HG02642 (cell line): ENCODE measurements around the gene RTKN2.
A peak's percentile ranks its signal among the peaks of the same experiment; 100 is the strongest.
"Not testable (repeated sequence)": the region's sequence is repeated elsewhere in the genome, so short reads cannot be mapped to it uniquely, and the experiment has no call there.

ENCODE experiments used
- ATAC-seq: cut with Tn5 transposase; IDR thresholded peaks from one replicate; pipeline ENCODE4 v1.9.1; 2021; ENCODE audit warnings: mild to moderate bottlenecking; ENCODE audit not compliant: unreplicated experiment, poor library complexity

The RTKN2 gene

DNA sequence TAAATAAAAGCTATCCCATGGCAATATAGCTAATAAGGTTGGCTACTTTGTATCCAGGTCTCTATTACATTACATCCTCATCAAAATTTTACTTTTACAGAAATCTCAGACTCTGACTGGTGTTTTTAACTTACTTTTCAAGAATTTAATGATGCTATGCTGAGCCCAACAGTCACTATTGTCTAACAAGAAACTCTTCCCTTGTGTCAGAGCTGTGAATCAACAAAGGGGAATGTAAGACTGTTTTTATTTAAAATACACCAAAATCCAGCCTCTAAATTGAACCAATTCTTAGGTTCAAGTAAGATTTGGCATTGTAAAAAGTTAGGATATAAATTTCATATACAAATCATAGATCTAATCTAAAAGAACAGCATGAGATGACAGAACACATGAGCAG, 7.0 kb downstream of the RTKN2 start:
- ATAC-seq: no peak

DNA sequence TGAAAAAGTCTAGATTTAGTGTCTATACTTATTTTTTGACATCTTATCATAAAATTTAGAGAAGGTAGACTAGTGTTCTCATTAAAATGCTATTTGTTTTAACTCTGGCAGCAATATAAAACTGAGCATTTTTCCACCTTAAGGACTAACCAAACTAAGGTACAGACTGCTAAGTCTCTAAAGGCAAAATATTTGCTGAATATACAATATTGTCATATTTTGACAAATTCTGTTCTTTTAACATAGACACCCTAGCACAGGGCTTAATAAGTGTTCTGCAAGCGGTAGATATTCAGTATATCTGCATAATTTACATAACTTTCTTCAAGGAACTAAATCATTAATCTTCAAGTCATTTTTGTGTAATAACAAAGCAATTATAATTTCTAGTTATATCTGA, 8.6 kb downstream of the RTKN2 start:
- no peak for ATAC-seq

DNA sequence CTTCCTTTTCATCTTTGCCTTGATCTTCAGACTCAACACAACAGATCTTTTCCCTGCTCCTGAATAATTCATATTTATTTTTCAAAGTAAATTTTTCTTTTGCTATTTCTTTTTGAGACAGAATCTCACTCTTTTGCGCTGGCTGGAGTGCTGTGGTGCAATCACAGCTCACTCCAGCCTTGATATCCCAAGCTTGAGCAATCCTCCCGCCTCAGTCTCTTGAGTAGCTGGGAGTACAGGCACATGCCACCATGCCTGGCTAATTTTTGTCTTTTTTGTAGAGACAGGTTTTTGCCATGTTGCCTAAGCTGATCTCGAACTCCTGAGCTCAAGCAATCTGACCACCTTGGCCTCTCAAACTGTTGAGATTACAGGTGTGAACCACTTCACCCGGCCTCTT, 9.2 kb downstream of the RTKN2 start:
- ATAC-seq: no peak

DNA sequence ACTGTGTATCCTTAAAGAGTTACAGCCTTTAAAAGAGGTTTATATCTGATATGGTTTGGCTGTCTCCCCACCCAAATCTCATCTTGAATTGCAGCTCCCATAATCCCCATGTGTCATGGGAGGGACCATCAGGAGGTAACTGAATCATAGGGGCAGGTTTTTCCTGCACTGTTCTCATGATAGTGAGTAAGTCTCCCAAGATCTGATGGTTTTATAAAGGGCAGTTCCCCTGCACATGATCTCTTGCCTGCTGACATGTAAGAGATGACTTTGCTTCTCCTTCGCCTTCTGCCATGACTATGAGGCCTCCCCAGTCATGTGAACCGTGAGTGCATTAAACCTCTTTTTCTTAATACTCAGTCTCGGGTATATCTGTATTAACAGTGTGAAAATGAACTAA, 9.7 kb downstream of the RTKN2 start:
- no peak for ATAC-seq

DNA sequence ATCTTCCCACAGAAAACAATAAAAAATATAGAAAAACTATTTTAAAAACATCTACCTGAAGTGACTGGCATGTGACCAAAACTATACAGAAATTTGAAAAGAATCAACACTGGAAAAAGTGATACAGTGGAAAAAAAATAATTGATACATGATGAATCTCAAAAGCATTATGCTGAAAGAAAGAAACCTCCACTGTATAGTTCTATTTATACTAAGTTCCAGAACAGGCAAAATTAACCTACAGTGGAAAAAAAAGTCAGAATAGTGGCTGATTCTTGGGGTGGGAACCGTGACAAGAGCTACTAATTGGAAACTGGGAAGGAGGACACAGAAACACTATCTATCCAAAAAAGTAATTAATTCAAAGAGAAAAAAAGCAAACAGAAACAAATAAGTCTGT, 14.9 kb downstream of the RTKN2 start:
- no peak for ATAC-seq

DNA sequence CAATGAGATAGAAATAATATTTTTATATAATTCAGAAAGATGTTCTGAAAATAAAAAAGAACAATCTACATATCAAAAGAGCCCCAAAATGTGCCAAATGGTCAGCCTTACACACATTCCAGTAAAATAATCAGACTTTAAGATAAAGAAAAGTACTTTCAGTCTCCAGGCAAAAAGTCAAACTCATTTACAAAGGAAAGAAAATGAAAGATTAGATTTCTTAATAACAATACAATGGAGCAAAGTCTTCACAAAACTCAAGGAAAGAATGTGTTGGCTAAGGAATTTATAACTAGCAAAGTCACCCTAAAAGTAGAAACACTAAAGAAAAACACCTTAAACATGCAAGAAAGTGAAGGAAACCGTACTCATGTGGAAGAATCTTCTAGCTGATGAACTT, 16.6 kb downstream of the RTKN2 start:
- ATAC-seq: no peak

DNA sequence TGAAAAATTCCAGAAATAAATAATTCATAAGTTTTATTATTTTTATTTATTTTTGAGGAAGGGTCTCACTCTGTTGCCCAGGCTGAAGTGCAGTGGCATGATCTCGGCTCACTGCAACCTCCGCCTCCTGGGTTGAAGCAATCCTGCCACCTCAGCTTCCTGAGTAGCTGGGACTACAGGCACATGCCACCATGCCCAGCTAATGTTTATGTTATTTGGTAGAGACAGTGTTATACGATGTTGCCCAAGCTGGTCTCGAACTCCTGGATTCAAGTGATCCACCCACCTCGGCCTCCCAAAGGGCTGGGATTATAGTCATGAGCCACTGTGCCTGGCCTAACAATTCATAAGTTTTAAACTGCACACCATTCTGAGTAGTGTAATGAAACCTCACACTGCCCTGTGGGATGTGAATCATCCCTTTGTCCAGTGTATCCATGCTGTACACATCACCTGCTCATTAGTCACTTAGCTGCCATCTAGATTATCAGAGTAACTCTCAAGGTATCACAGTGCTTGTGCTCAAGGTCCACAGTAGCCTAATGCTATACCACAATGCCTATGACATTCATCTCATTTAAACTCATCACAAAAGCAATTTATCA, 17.9 kb downstream of the RTKN2 start:
- no peak for ATAC-seq

DNA sequence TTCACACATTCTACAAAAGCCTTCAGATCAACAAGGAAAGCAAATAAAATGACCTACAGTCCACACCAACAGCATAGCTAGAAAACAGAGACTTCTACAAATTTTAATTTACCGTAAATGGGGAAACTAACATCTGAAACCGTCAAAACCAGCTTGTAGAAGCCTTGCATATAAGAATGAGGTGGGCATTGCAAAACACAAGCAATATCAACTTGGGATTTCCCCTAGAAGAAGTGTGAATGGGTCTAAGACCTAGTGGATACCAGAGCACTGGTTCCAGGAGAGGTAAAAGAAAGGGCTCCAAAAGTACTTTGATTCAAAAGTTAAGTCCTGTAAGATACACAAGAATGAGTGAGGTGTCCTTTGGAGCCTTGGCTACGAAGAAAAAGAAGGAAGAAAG, 18.7 kb downstream of the RTKN2 start:
- no peak for ATAC-seq

DNA sequence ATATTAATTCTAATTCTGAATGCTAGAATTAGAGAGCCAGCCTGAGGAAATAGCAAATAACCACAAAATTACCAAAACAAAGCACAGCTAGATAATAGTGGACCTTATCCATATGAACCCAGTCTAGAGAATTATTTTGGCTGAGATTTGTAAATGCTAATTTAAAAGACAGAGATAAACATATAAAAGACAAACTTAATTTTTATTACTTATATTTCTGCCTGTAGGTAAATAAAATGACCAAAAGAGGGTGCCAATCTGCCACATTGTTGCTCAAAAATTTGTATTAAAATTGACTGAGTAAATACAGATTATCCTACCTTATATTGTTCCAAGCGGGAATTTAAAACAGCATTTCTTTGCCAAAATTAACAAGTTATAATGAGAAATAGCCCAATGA, 20.2 kb downstream of the RTKN2 start:
- no peak for ATAC-seq

DNA sequence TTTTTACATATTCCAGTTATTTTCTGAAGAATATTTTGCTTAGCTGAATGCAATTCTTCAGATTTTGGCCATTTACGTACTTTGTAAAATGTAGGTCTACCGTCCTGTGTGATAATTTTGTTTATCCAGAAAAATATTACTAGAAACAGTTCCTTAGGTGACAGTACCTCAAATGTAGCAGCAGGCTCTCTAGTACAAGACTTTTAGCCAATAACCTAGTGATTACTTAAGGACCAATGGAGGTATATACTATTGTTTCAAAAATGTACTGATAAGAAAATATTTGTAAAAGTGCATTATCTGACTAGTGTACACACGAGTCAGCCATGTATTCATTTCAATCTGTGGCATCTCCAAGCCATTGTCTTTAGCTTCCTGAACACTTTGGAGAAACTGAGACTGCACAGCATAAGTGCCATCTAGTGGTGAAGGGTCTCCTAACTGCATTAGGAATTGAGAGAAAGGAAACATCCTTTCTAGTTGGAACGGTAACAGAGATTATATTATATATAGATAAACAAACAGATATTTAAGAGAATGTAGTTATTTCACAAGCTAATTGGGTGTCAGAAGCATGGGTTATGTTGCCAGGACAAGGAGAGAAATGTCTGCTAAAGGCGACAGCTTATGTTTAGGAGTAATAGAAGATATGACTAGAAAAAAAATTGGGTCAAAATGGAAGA, 23.7 kb downstream of the RTKN2 start:
- ATAC-seq: peak; percentile 66

DNA sequence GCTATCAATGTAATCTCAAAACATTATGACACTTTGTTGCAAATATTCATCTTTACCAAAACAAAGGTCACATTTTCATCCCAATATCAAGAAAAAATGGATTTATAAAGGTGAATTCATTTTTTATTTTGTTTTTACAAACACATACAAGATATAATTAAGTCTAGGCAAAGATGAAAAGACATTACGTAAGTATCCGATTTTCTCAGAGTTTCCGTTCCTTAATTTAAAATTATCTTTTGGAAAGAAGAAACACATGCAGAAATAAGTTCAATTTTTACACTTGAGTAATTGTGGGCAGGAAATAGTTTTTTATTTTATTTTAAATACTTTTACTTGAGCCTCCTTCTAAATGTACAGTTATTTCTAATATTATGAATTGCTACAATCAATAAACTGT, 24.6 kb downstream of the RTKN2 start:
- ATAC-seq: no peak

DNA sequence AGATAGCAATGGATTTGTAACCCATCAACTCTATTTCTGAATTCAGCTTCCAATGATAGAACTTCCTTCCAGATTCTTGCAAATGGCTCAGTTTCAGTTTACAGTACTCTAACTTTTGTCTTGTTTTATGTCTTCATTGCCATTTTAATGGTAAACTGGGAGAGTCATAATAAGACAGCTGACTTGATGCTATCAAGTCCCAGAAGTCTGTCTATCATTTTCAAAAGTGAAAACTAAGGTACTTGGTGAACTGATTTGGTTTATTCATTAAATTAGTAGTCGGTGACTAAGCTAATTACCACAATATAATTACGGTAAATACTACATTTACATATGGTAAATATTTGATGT, 25.0 kb downstream of the RTKN2 start:
- ATAC-seq: peak; percentile 47

DNA sequence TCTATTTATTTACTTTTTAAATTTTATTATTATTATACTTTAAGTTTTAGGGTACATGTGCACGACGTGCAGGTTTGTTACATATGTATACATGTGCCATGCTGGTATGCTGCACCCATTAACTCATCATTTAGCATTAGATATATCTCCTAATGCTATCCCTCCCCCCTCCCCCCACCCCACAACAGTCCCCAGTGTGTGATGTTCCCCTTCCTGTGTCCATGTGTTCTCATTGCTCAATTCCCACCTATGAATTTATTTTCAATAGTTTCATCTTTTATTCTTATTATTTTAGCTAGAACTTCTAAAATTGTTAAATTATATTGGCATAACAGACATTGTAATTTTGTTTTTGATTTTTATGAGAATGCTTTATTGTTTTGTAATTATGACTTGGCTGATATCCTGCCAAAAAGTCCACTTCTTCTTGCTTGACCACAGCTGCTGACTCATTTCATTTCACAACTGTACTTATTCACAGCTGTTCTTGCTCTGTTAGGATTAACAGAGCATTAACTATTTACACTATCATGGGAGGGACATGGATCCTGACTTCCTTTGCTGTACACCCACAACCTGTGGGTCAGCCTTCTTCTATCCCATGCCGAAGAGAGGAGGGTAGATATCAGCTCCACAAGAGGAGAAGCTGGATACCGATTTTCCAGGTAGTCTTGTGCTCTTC, 25.5 kb downstream of the RTKN2 start:
- ATAC-seq: peak; percentile 78

DNA sequence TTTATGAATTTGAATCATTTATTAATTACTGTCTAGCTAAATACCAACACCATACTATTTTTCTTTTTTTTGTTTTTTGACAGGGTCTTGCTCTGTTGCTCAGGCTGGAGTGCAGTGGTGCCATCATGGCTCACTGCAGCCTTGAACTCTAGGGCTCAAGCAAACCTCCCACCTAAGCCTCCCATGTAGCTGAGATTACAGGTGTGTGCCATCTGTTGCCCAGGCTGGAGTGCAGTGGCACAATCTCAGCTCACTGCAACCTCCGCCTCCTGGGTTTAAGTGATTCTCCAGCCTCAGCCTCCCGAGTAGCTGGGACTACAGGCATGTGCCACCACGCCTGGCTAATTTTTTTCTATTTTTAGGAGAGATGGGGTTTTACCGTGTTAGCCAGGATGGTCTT, 27.1 kb downstream of the RTKN2 start:
- not testable (repeated sequence) for ATAC-seq

DNA sequence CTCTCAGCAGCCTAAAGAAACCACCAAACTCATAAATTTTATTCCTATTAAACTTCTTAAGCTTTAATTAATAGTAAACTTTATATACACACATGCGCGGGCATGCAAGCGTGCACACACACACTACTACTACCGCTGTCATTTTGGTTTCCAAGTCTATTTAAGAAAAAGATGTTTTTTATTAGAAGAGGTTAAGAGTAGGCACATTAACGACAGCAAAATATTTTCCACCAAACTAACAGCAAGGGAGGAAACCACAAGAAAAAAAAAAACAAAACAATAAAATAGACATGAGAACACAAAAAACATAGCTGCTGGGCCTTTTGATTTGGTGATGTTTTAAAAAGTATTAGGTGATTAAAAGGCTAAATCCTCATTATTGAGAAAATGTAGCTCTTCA, 28.6 kb downstream of the RTKN2 start:
- no peak for ATAC-seq

DNA sequence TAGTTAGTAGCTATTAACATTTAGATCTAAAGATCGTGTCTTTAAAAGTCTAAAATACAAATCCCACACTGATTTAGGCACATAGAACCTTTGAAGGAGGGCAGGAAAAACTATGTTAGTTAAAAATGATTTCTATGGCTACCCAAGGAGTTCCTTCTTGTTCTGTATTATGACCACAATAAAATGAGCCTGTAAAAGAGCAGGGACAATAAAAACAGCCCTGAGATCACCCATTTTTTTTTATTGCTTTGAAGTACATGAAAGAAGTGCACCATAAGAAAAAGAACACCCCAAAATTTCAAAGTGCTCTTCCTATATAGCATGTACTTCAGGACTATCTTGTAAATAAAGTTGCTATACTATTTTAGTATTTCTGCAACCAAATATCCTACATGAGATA, 29.8 kb downstream of the RTKN2 start:
- no peak for ATAC-seq

DNA sequence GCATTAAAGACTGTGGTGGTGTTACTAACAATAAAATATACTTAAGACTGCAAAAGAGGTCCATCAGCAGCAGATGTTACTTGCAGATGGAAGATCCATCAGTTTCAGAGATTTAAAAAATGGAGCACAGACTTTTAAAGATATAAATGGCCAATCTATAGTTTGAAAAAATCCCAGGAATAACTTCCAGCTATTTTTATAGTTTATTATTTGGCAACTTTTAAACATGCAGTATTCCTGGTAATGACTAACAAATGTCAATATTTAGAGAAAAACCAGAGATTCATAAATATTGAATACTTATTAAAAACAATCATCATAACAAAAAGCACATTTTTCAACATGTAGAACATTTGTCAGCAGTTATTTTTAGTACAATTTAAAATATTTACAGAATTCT, 30.7 kb downstream of the RTKN2 start:
- no peak for ATAC-seq

DNA sequence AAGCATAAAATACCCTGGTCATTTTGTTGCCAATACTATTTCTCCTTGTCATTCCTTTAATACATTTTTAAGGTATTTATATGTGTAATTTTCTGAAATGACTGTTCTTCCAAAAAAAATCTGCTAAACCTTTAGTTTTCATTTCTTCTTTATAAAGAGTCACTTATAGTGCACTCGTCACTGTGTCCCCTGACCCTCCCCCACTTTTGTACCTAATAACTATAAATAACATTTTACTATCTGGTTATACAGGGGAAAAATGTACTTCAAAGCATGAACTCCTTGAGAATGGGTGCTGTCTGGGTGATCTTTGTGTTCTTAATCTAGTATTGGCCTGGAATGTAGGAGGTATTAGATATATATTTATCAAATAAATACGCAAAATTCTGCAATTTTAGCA, 31.1 kb downstream of the RTKN2 start:
- ATAC-seq: no peak

DNA sequence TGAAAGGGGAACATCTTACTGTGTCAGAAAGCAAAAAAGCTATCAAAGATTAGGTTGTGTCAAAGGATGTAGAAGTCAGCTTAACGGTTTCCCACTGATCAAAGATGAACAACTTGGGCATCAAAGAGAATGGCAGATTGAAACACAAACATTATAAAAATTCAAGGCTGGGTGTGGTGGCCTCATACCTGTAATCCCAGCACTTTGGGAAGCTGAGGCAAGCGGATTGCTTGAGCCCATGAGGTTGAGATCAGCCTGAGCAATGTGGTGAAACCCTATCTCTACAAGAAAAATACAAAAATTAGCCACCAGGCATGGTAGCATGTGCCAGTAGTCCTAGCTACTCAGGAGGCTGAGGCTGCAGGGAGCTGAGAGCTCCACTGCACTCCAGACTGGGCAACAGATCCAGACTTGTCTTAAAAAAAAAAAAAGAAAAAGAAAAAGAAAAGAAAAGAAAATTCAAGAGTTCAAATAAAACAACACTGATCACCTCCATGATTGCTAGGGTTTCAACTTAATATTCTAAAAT, 34.5 kb downstream of the RTKN2 start:
- no peak for ATAC-seq

DNA sequence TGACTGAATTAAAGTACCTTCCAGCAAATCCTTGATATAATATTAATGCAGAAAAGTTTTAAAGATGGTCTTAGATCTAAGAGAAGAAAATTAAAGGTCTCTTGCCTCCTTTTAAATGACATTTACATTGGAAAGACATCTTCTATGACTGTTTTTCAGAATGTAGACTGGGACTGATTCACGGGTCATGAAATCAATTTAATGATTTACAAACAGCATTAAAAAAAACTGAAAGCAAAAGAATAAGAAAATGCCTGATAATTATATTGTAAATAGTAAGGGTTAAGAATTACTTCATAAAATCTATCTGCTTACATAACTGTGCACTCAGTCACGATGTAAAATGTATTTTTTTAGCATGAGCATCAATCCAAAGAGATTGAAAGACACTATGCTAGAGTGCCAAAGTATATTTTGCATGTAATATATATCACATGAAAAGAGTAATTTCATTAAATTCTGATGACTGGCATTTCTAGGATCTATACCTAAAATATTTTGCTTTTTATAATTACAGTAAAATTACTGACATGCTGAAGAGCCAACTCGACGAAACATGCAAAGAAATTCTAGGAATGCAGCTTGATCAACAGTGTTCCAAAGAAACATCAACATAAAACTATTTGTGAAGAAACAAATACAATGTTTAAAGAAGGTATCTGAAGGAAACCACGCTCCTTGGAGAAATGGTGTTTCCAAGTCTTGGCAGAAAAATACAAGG, 35.1 kb downstream of the RTKN2 start:
- ATAC-seq: no peak

DNA sequence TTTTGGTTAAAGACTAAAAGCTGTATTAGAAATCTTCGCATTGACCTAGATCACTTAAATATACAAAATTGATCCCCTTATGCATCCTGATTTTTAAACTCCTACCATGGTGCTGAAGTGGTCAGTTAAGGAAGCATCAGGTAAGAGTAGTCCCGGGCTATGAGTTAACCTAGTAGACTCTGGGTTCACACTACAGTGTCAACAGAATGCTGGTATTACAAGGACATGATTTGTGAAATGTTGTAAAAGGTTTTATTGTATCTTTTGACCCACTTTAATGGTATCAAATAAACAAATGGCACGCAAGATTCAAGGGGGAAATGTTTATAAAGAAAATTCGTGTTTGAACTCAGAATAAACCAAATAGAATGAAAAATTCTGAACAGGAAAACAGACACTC, 36.8 kb downstream of the RTKN2 start:
- ATAC-seq: no peak
